Sigmoid colon (tissue), 4 donors: ENCODE data around the gene DENND6B.

Experiments
- CTCF ChIP-seq, 4 experiments: fragments of 450-650 bp in 3 of 4; fragments of 200-600 bp in 1 of 4; IDR thresholded peaks; one replicate each; pipeline ENCODE4 v1.5.1; 2016 to 2019; ENCODE audit warnings: antibody characterized with exemption in 4 of 4, mild to moderate bottlenecking in 3 of 4, moderate library complexity in 2 of 4
- EP300 ChIP-seq, 4 donors: sonication (generic); formaldehyde crosslinking; IDR thresholded peaks; one replicate each; pipeline ENCODE4 v1.6.1; 2017; ENCODE audit warnings: antibody characterized with exemption in 4 of 4
- POLR2A ChIP-seq, 2 donors: fragments of 450-650 bp; IDR thresholded peaks; one replicate each; pipeline ENCODE4 v1.6.1; 2016; ENCODE audit warnings: antibody characterized with exemption in 2 of 2, mild to moderate bottlenecking in 2 of 2, moderate library complexity in 2 of 2
- POLR2AphosphoS5 ChIP-seq, 4 donors: sonication (generic); formaldehyde crosslinking; IDR thresholded peaks; one replicate each; pipeline ENCODE4 v1.6.1; 2017; ENCODE audit warnings: antibody characterized with exemption in 4 of 4

GRCh38 chr22:50303848-50304527 lies 22.8 kb downstream of the DENND6B start:
- TF ChIP-seq POLR2A (IDR thresholded peaks at IDR 0.05) (no peak), EP300 (IDR thresholded peaks at IDR 0.05) (no peak), CTCF (IDR thresholded peaks at IDR 0.05) (peak in 1 of 4 experiments; percentile 28), POLR2AphosphoS5 (IDR thresholded peaks at IDR 0.05) (no peak)
